ENCODE data around the gene EMP3. TPM values are rescaled to one million over a fixed set of nuclear protein-coding genes. Genes with fewer than 3 reads are reported as not detected.
"Not testable (repeated sequence)": the region's sequence is repeated elsewhere in the genome, so short reads cannot be mapped to it uniquely, and the experiment has no call there.

Gene EMP3
- total and polyA plus RNA-seq, 12 donors: 20.6 to 409 (median 103) TPM

DNA sequence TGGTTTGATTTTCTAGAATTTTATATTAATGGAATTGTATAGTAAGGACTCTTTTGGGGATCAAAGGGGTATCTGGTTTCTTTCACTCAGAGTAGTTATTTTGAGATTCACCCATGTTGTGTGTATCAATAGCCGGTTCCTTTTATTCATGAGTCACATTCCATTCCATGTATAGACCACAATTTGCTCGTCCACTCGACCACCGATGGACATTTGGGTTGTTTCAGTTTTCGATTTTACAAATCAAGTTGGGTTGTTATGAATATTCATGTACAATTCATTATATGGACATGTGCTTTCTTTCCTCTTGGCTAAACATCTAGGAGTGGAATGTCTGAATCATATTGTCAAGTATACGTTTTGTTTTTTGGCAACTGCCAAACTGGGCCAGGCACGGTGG, 9.6 kb upstream of the EMP3 start:
- Histone ChIP-seq H3K27ac (no peak overlapping the region), H3K36me3 (replicated peaks in 1 of 2) (no peaks in the 10 kb centered on the region), H3K4me3 (no peak overlapping the region), H3K4me1 (replicated peaks in 1 of 2) (peaks cover 5 to 15% of the 10 kb centered on the region in 2 donors), H3K27me3 (no peaks in the 10 kb centered on the region), H3K9me3 (replicated peaks in 1 of 3) (no peaks in the 10 kb centered on the region)
- no peak for DNase-seq
- intact Hi-C loops (cut with DNase I): loop anchor here in 1 of 2 donors (10.0 kb wide), 1 partner anchor 269 kb away; no protein-coding TSS in a partner anchor
- TF ChIP-seq, protein P1, sequence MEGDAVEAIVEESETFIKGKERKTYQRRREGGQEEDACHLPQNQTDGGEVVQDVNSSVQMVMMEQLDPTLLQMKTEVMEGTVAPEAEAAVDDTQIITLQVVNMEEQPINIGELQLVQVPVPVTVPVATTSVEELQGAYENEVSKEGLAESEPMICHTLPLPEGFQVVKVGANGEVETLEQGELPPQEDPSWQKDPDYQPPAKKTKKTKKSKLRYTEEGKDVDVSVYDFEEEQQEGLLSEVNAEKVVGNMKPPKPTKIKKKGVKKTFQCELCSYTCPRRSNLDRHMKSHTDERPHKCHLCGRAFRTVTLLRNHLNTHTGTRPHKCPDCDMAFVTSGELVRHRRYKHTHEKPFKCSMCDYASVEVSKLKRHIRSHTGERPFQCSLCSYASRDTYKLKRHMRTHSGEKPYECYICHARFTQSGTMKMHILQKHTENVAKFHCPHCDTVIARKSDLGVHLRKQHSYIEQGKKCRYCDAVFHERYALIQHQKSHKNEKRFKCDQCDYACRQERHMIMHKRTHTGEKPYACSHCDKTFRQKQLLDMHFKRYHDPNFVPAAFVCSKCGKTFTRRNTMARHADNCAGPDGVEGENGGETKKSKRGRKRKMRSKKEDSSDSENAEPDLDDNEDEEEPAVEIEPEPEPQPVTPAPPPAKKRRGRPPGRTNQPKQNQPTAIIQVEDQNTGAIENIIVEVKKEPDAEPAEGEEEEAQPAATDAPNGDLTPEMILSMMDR (IDR thresholded peaks at IDR 0.05): no peak
- no peak for TF ChIP-seq POLR2A (IDR thresholded peaks at IDR 0.05)
- WGBS, 4 donors: 74 to 81% (median 75%) methylated on average over 7 of the region's 7 CpGs

DNA sequence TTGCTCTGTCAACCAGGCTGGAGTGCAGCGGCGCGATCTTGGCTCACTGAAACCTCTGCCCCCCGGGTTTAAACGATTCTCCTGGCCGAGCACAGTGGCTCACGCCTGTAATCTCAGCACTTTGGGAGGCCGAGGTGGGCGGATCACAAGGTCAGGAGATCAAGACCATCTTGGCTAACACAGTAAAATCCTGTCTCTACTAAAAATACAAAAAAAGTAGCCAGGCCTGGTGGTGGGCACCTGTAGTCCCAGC, 7.7 kb upstream of the EMP3 start:
- not testable (repeated sequence) for H3K36me3 ChIP-seq (replicated peaks in 1 of 2); H3K9me3 ChIP-seq (replicated peaks in 1 of 3); H3K4me3 ChIP-seq; H3K27me3 ChIP-seq; DNase-seq
- Histone ChIP-seq H3K27ac (peak overlapping the region in 1 of 5 donors; percentile 37), H3K4me1 (replicated peaks in 1 of 2) (peaks cover 13 to 29% of the 10 kb centered on the region in 2 donors)
- WGBS, 4 donors: 41 to 51% (median 47%) methylated on average over 9 of the region's 9 CpGs
- intact Hi-C loops (cut with DNase I): loop anchor here in 1 of 2 donors (10.0 kb wide), 1 partner anchor 267 kb away; no protein-coding TSS in a partner anchor

DNA sequence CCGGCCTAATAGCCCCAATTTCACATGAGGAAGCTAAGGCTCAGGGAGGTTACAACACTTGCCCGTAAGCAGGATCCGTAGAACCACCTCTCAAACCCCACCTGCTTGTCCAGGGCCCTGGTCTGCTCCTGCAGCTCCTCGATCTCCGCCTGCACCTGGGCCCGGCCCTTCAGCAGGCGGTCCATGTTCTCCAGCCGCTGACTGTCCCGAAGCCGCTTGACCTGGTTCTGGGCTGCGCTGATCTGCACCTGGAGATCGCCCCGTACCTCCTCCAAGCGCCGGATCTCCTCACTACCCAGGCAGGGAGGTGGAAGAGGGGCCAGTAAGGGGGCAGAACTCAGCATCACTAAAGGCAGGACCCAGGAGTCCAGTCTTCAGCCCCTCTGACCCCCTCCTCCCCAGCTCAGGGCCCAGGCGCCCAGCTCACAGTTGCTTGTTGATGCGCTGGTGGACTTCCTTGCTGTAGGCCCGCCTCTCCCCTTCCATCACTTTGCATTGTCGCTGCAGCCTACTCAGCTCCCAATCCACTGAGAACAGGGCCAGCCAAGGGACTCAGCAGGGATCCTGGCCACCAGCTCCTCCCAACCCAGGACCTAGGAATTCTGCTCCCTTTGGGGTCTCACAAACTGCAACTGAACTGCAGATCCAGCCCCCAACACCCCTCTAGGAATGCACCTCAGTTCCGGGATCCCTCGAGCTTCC, 6.9 kb upstream of the EMP3 start:
- intact Hi-C loops (cut with DNase I): loop anchor here in 1 of 2 donors (10.0 kb wide), 1 partner anchor 266 kb away; no protein-coding TSS in a partner anchor
- H3K36me3 ChIP-seq (replicated peaks in 1 of 2): no peaks in the 10 kb centered on the region
- H3K4me1 ChIP-seq (replicated peaks in 1 of 2): peaks cover 13 to 31% of the 10 kb centered on the region in 2 donors
- WGBS, 4 donors: 94 to 97% (median 95%) methylated on average over 19 to 21 of the region's 21 CpGs
- H3K27ac ChIP-seq: no peak overlapping the region
- H3K27me3 ChIP-seq: no peaks in the 10 kb centered on the region
- no peaks in the 10 kb centered on the region for H3K9me3 ChIP-seq (replicated peaks in 1 of 3)
- no peak for TF ChIP-seq POLR2A (IDR thresholded peaks at IDR 0.05)
- TF ChIP-seq, protein P1 (IDR thresholded peaks at IDR 0.05): no peak
- no peak overlapping the region for H3K4me3 ChIP-seq
- DNase-seq: no peak

DNA sequence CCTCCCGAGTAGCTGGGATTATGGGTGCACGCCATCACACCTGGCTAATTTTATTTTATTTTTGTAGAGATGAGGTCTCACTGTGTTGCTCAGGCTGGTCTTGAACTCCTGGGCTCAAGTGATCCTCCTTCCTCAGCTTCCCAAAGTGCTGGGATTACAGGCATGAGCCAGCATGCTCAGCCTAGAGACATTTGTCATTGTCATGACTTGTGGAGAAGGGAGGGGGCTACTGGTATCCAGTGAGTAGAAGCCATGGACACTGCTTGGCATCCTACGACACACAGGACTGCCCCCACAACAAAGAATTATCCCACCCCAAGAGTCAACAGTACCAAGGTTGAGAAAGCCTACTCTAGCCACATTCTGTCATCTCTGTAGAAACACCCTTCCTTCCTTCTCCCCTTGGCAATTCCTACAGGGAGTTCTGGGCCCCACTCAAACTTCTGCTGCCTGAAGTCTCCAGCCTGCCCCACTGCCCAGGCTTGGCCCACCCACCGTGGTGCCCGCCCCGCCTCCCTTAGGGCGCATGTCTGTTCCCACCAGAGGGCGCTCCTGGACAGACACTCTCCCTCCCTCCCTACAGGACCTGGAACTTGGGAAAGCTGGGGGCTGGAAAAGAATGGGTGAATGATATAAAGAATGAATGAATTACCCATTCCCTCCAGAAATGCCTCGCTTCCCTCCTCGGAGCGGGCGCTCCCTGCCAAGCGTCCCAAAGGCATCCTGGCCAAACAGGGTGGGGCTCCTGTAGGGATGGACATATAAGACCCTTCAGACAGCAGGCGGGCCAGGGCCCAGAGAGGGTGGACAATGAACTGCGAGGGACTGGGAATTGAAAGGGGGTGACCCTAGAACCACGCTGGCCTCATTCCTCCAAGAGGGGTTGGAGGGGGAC, 5.5 kb upstream of the EMP3 start:
- WGBS, 4 donors: 43 to 53% (median 49%) methylated on average over 15 to 16 of the region's 16 CpGs

More for the DNA sequence above, 5.5 kb upstream of the EMP3 start:
- peak overlapping the region in 1 of 5 donors; percentile 98 for H3K27ac ChIP-seq
- no peaks in the 10 kb centered on the region for H3K27me3 ChIP-seq
- TF ChIP-seq, protein P1 (IDR thresholded peaks at IDR 0.05): peak; percentile 53 to 82 (median 73)
- TF ChIP-seq POLR2A (IDR thresholded peaks at IDR 0.05): no peak
- H3K9me3 ChIP-seq (replicated peaks in 1 of 3): no peaks in the 10 kb centered on the region
- intact Hi-C loops (cut with DNase I): loop anchor here in 1 of 2 donors (10.0 kb wide), 1 partner anchor 265 kb away; no protein-coding TSS in a partner anchor
- no peaks in the 10 kb centered on the region for H3K36me3 ChIP-seq (replicated peaks in 1 of 2)
- no peak overlapping the region for H3K4me3 ChIP-seq
- peaks cover 15 to 31% of the 10 kb centered on the region in 2 donors for H3K4me1 ChIP-seq (replicated peaks in 1 of 2)
- DNase-seq: peak; percentile 76 to 93 (median 87)

All from adrenal gland (tissue), 12 donors.